Measurements from ENCODE around the gene CTBP2. TPM values are rescaled to one million over a fixed set of nuclear protein-coding genes. Genes with fewer than 3 reads are reported as not detected.

Gene CTBP2
- total and polyA plus RNA-seq, 2 of the 13 experiments (the other 11 are each of a cell fraction or from before 2014, with no cell fraction given) = 0.08 TPM; not detected in 1

- FAIRE-seq (no peak), ATAC-seq (no peak), DNase-seq (ENCODE audit: low spot score) (no peak)
- no peak overlapping the region for H3K27ac ChIP-seq (ENCODE audit: extremely low read length, insufficient read depth, low read length)
- peaks cover 48% of the 10 kb centered on the region for H3K79me2 ChIP-seq (ENCODE audit: insufficient read depth, low read length)
- H4K20me1 ChIP-seq (ENCODE audit: insufficient read depth, low read length) = peaks cover 4% of the 10 kb centered on the region; the same call in 1 of the 2 replicates
- H3K9ac ChIP-seq (ENCODE audit: insufficient read depth, low read depth, low read length) = no peak overlapping the region
- H3K9me3 ChIP-seq (ENCODE audit: low read length) = no peaks in the 10 kb centered on the region
- no peaks in the 10 kb centered on the region for H3K27me3 ChIP-seq (ENCODE audit: control insufficient read depth in 1 of 2, insufficient read depth in 2 of 2, low read length in 2 of 2)
- no TSS peak for BruUV-seq (replicated peaks)
- intact Hi-C loops (cut with micrococcal nuclease; ENCODE audit: unreplicated experiment) = no loop called here
- ChIA-PET CTCF (ENCODE audit: low intra/inter-chr PET ratio, low total read pairs) (no interaction called here), POLR2A (no interaction called here)
- H3K4me2 ChIP-seq (ENCODE audit: low read depth, low read length) = no peak overlapping the region
- TF ChIP-seq REL (CRISPR knock-in tag; conservative IDR thresholded peaks at IDR 0.05) (no peak), ZNF235 (CRISPR knock-in tag; IDR thresholded peaks at IDR 0.05; ENCODE audit: borderline replicate concordance) (no peak), HOMEZ (CRISPR knock-in tag; IDR thresholded peaks at IDR 0.05; ENCODE audit: low read depth) (no peak), ZNF230 (CRISPR knock-in tag; IDR thresholded peaks at IDR 0.05) (no peak), TFDP1 (CRISPR knock-in tag; IDR thresholded peaks at IDR 0.05; ENCODE audit: borderline replicate concordance) (no peak), ZNF672 (CRISPR knock-in tag; IDR thresholded peaks at IDR 0.05) (no peak)
- no peaks in the 10 kb centered on the region for H3K4me1 ChIP-seq (ENCODE audit: insufficient read depth, low read length)
- in situ Hi-C loops (cut with HindIII; ENCODE audit: extremely low pct_ligation_motif_present, low pct_unique_long_range_greater_than_20kb) = no loop called here
- peaks cover 12 to 19% of the 10 kb centered on the region in 2 experiments for H3K36me3 ChIP-seq (replicated peaks in 1 of 2; ENCODE audit: control insufficient read depth in 1 of 2, insufficient read depth in 2 of 2, low read length in 2 of 2)
- 97% methylated on average over 3 of the region's 3 CpGs for WGBS (ENCODE audit: low lambda C conversion rate)
- no peak overlapping the region for H2AFZ ChIP-seq (ENCODE audit: low read length)
- H3K4me3 ChIP-seq (replicated peaks in 1 of 3; ENCODE audit: insufficient read depth in 1 of 3, low read depth in 2 of 3, low read length in 3 of 3) = no peak overlapping the region
Observed at GRCh38 chr10:124962421-124962820, 197.9 kb downstream of the CTBP2 start.

GRCh38 chr10:124961248-124961570 is 199.2 kb downstream of the CTBP2 start:
- H3K9me3 ChIP-seq (ENCODE audit: low read length) = no peaks in the 10 kb centered on the region
- H3K36me3 ChIP-seq (replicated peaks in 1 of 2; ENCODE audit: control insufficient read depth in 1 of 2, insufficient read depth in 2 of 2, low read length in 2 of 2) = peaks cover 2 to 8% of the 10 kb centered on the region in 2 experiments
- WGBS (ENCODE audit: low lambda C conversion rate) = 91% methylated on average over 4 of the region's 4 CpGs
- peaks cover 7% of the 10 kb centered on the region; the same call in 1 of the 2 replicates for H4K20me1 ChIP-seq (ENCODE audit: insufficient read depth, low read length)
- H3K4me2 ChIP-seq (ENCODE audit: low read depth, low read length) = no peak overlapping the region
- H3K27me3 ChIP-seq (ENCODE audit: control insufficient read depth in 1 of 2, insufficient read depth in 2 of 2, low read length in 2 of 2) = no peaks in the 10 kb centered on the region
- CTCF ChIA-PET (ENCODE audit: low intra/inter-chr PET ratio, low total read pairs) = no interaction called here
- DNase-seq (ENCODE audit: low spot score) = no peak
- peaks cover 52% of the 10 kb centered on the region for H3K79me2 ChIP-seq (ENCODE audit: insufficient read depth, low read length)
- H3K4me3 ChIP-seq (replicated peaks in 1 of 3; ENCODE audit: insufficient read depth in 1 of 3, low read depth in 2 of 3, low read length in 3 of 3) = no peak overlapping the region
- ATAC-seq = no peak
- in situ Hi-C loops (cut with HindIII; ENCODE audit: extremely low pct_ligation_motif_present, low pct_unique_long_range_greater_than_20kb) (no loop called here), intact Hi-C loops (cut with micrococcal nuclease; ENCODE audit: unreplicated experiment) (no loop called here)
- no TSS peak for BruUV-seq (replicated peaks)
- POLR2A ChIA-PET = no interaction called here
- no peak overlapping the region for H3K27ac ChIP-seq (ENCODE audit: extremely low read length, insufficient read depth, low read length)
- no peak for FAIRE-seq
- no peak overlapping the region for H3K9ac ChIP-seq (ENCODE audit: insufficient read depth, low read depth, low read length)
- no peaks in the 10 kb centered on the region for H3K4me1 ChIP-seq (ENCODE audit: insufficient read depth, low read length)
- H2AFZ ChIP-seq (ENCODE audit: low read length) = no peak overlapping the region
- TF ChIP-seq JARID2 (CRISPR knock-in tag; IDR thresholded peaks at IDR 0.05; ENCODE audit: insufficient replicate concordance) (no peak), DNMT1 (CRISPR knock-in tag; IDR thresholded peaks at IDR 0.05) (no peak), KLF15 (CRISPR knock-in tag; IDR thresholded peaks at IDR 0.05; ENCODE audit: borderline replicate concordance) (no peak), ZNF44 (CRISPR knock-in tag; IDR thresholded peaks at IDR 0.05) (no peak), ZNF580 (CRISPR knock-in tag; IDR thresholded peaks at IDR 0.05; ENCODE audit: borderline replicate concordance, low read depth) (no peak), HMG20A (CRISPR knock-in tag; IDR thresholded peaks at IDR 0.05; ENCODE audit: borderline replicate concordance) (no peak)

All from HepG2 (cell line).